Dermis microvascular lymphatic vessel endothelial cell (primary cell): ENCODE results near the gene MBTD1. TPM values are rescaled to one million over a fixed set of nuclear protein-coding genes. Genes with fewer than 3 reads are reported as not detected.

Experiments
- DNase-seq, 2 donors: peaks; one replicate each; pipeline versions ENCODE4 v3.0.0 to v3.0.0-alpha.2; 2010; ENCODE audit warnings: low read depth in 2 of 2
- total RNA-seq: library from RNA; depleted of rRNA; stranded (reverse); fragments of >200 nt; gene quantifications from 2 replicates; pipeline ENCODE4 v1.2.1, GENCODE V29; 2014

Gene MBTD1
- total RNA-seq, 1 donor from 2014 or later = 9.1 TPM

DNA sequence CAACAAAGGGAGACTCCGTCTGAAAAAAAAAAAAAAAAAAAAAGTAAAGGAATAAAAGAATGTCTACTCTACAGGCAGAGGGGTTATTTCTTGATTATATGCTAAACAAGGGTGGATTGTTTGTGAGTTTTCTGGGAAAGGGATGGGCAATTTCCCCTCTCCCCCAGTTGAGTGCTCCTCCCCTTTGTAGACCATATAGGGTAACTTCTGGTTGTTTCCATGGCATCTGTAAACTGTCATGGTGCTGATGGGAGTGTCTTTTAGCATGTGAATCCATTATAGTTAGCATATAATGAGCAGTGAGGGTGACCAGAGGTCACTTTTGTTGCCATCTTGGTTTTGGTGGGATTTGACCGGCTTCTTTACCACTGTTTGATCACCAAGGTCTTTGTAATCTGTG lies 110.7 kb downstream of the MBTD1 start:
- no peak for DNase-seq

DNA sequence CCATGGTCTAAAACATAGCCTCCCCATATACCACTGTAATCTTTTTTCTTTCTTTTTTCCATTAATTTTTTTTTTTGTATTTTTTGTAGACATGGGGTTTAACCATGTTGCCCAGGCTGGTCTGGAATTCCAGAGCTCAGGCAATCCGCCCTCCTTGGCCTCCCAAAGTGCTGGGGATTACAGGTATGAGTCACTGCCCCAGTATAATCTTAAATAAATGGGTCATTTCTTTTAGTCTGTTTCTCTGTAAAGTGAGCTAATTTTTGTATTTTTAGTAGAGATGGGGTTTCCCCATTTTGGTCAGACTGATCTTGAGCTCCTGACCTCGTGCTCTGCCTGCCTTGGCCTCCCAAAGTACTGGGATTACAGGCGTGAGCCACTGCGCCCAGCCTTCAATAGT lies 112.2 kb downstream of the MBTD1 start:
- no peak for DNase-seq

DNA sequence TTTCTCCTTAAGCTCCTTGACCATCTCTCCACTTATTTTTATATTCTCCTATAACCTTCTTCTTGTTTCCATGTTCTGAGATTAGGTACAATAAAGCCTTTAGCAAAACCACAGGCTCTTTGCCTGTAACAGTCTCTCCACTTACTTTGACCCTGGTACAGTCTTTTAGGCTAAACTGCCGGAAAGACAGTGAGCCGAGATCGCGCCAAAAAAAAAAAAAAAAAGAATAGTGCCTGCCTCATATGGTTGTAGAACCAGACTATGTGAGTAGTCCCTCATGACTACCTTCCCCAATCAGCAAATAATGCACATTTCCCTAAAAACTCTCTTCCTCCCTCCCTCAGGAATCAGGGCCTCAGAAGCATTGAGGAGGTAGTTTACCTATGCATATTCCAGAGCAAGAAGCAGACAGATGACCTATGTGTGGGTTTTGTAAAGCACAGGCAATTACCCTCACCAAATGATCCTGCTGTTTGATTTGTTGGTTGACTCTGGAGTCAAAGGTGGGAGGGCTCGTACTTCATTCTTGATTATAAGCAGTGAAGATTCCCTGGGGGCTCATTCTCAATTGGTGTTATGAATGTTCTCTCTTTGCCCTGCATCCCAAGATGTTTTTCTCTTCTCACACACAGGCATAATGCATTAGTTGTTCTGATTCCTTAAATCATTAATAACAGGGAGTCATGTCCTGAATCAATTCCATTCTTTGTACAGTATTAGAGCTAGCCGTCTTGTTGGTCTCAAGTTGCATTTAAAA lies 115.4 kb downstream of the MBTD1 start:
- DNase-seq = no peak

DNA sequence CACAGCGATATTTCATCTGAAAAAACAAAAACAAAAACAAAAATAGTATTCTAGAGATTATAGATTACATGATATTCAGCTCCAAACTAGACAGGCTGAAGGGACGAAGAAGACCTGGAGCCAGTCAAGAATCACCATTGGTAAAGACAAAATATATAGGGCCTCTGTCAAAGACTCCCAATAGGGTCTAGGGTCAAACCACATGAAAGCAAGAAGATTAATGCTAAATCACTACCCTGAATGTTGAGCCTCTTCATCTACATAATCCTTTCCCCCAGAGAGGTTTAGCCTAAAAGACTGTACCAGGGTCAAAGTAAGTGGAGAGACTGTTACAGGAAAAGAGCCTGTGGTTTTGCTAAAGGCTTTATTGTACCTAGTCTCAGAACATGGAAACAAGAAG lies 117.3 kb downstream of the MBTD1 start:
- DNase-seq = no peak

DNA sequence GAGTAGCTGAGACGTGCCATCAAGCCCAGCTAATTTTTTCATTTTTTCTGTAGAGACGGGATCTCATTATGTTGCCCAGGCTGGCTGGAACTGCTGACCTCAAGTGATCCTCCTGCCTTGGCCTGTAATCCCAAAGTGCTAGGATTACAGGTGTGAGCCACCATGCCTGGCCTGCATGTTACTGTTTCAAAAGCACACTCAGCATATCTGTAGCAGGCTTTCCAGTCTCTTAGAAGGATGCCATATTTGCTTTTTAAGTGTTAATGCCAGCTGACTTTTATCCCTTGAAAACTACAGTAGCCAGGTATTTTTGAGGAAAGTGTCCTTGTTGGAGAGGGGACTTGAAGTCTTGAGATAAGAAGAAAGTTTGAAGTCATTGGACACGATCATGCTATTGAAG lies 123.9 kb downstream of the MBTD1 start:
- DNase-seq = no peak

- DNase-seq = no peak
Observed at GRCh38 chr17:51133365-51133764, 126.5 kb downstream of the MBTD1 start.

GRCh38 chr17:51132964-51133319 lies 126.9 kb downstream of the MBTD1 start:
- DNase-seq = peak; percentile 92 to 96

- DNase-seq = no peak
Observed at GRCh38 chr17:51128076-51128475, 131.8 kb downstream of the MBTD1 start.

Other genes with a start within 250 kb of the MBTD1 start
- 90.5 and 104 TPM in 2 replicates for gene SPAG9, start 139.2 kb downstream of the MBTD1 start, total RNA-seq
- gene NME1, start 106.5 kb downstream of the MBTD1 start, total RNA-seq = 89.8 and 208 TPM in 2 replicates
- gene NME2, start 93.6 kb downstream of the MBTD1 start, total RNA-seq = 526 and 711 TPM in 2 replicates
- gene UTP18, start 497 bp upstream of the MBTD1 start, total RNA-seq = 22.3 and 32.3 TPM in 2 replicates